Prostate gland (tissue), 2 donors: ENCODE results near the gene TUBB4B. TPM values are rescaled to one million over a fixed set of nuclear protein-coding genes. Genes with fewer than 3 reads are reported as not detected.

Experiments used
- DNase-seq: peaks from one replicate; pipeline ENCODE4 v3.0.0-alpha.2; 2019; ENCODE audit warnings: low spot score
- H3K27ac ChIP-seq, 2 donors: fragments of 200-600 bp; sonication (generic); 2 replicates each; pipeline ENCODE4 v1.5.1; 2017 to 2019
- H3K27me3 ChIP-seq: fragments of 200-600 bp; sonication (generic); replicated peaks from 2 replicates; pipeline ENCODE4 v1.5.1; 2019; ENCODE audit not compliant: insufficient read depth
- H3K36me3 ChIP-seq, 2 donors: fragments of 200-600 bp; sonication (generic); 1 replicate in 1 of 2; 2 replicates in 1 of 2; pipeline versions ENCODE4 v1.5.1 to v1.8.1; 2017 to 2019
- H3K4me1 ChIP-seq: fragments of 200-600 bp; sonication (generic); replicated peaks from 2 replicates; pipeline ENCODE4 v1.5.1; 2019
- H3K4me3 ChIP-seq, 2 donors: fragments of 200-600 bp; sonication (generic); 2 replicates each; pipeline ENCODE4 v1.5.1; 2017 to 2019
- H3K9me3 ChIP-seq: fragments of 200-600 bp; sonication (generic); 2 replicates; pipeline ENCODE4 v1.5.1; 2017
- CTCF ChIP-seq, 4 experiments: fragments of 200-600 bp in 2 of 4; fragments of 450-650 bp in 2 of 4; sonication (generic) in 2 of 4; IDR thresholded peaks; 1 replicate in 3 of 4; 2 replicates in 1 of 4; pipeline ENCODE4 v1.5.1; 2016 to 2019; ENCODE audit warnings: antibody characterized with exemption in 4 of 4, mild to moderate bottlenecking in 2 of 4, moderate library complexity in 2 of 4
- POLR2A ChIP-seq: fragments of 450-650 bp; IDR thresholded peaks from one replicate; pipeline ENCODE4 v1.6.1; 2016; ENCODE audit warnings: antibody characterized with exemption, mild to moderate bottlenecking
- POLR2AphosphoS5 ChIP-seq: sonication (generic); formaldehyde crosslinking; IDR thresholded peaks from one replicate; pipeline ENCODE4 v1.6.1; 2017; ENCODE audit warnings: antibody characterized with exemption
- WGBS: methylation state at CpG from one replicate; pipeline ENCODE4 v1.1.5; 2018; 5-methylcytosine and 5-hydroxymethylcytosine counted together
- intact Hi-C: fragments of 100-400 bp; cut with DNase I; formaldehyde crosslinking; loops from one replicate; pipeline ENCODE4 v1.14.2; 2022
- total RNA-seq, 2 donors: library from RNA; depleted of rRNA; stranded (reverse); fragments of >200 nt; gene quantifications; one replicate each; pipeline ENCODE4 v1.1.0, GENCODE V29; 2016

The TUBB4B gene
- total RNA-seq, 2 donors from 2014 or later = 279 to 484 TPM

GRCh38 chr9:137194388-137194787, 46.7 kb upstream of the TUBB4B start:
- 50% methylated on average over 16 of the region's 16 CpGs for WGBS

GRCh38 chr9:137194909-137195308, 46.2 kb upstream of the TUBB4B start:
- Histone ChIP-seq H3K9me3 (no peaks in the 10 kb centered on the region), H3K27ac (no peak overlapping the region), H3K36me3 (peaks cover 0 to 3% of the 10 kb centered on the region in 2 donors), H3K4me3 (no peak overlapping the region), H3K4me1 (peaks cover 44% of the 10 kb centered on the region), H3K27me3 (no peaks in the 10 kb centered on the region)
- TF ChIP-seq CTCF (IDR thresholded peaks at IDR 0.05) (no peak), POLR2A (no peak), POLR2AphosphoS5 (no peak)
- 60% methylated on average over 4 of the region's 10 CpGs for WGBS
- intact Hi-C loops = no loop called here
- DNase-seq = no peak

More at GRCh38 chr9:137194388-137194787, 46.7 kb upstream of the TUBB4B start:
- H3K4me3 ChIP-seq = no peak overlapping the region
- H3K36me3 ChIP-seq = peaks cover 0 to 3% of the 10 kb centered on the region in 2 donors
- no peak for DNase-seq
- no peaks in the 10 kb centered on the region for H3K27me3 ChIP-seq
- TF ChIP-seq POLR2AphosphoS5 (no peak), CTCF (IDR thresholded peaks at IDR 0.05) (no peak), POLR2A (no peak)
- intact Hi-C loops = no loop called here
- peaks cover 45% of the 10 kb centered on the region for H3K4me1 ChIP-seq
- H3K9me3 ChIP-seq = no peaks in the 10 kb centered on the region
- H3K27ac ChIP-seq = no peak overlapping the region

GRCh38 chr9:137195525-137196220, 45.4 kb upstream of the TUBB4B start:
- WGBS = 48% methylated on average over 21 of the region's 21 CpGs
- Histone ChIP-seq H3K27me3 (no peaks in the 10 kb centered on the region), H3K4me3 (no peak overlapping the region), H3K4me1 (peaks cover 41% of the 10 kb centered on the region), H3K36me3 (no peaks in the 10 kb centered on the region), H3K9me3 (no peaks in the 10 kb centered on the region), H3K27ac (no peak overlapping the region)
- no peak for DNase-seq
- TF ChIP-seq CTCF (IDR thresholded peaks at IDR 0.05) (no peak), POLR2AphosphoS5 (no peak), POLR2A (no peak)
- intact Hi-C loops = no loop called here

GRCh38 chr9:137198051-137198901, 42.8 kb upstream of the TUBB4B start:
- no peaks in the 10 kb centered on the region for H3K27me3 ChIP-seq
- H3K9me3 ChIP-seq = no peaks in the 10 kb centered on the region
- no peaks in the 10 kb centered on the region for H3K36me3 ChIP-seq
- no peak for DNase-seq
- H3K27ac ChIP-seq = no peak overlapping the region
- no peak for TF ChIP-seq CTCF (IDR thresholded peaks at IDR 0.05)
- no peak for TF ChIP-seq POLR2A
- peak; percentile 64 for TF ChIP-seq POLR2AphosphoS5
- peaks cover 46% of the 10 kb centered on the region for H3K4me1 ChIP-seq
- H3K4me3 ChIP-seq = no peak overlapping the region
- WGBS = 65% methylated on average over 16 of the region's 19 CpGs
- intact Hi-C loops = no loop called here
